ENCODE data around the gene PLA2G12A.

GRCh38 chr4:109672169-109672930, 57.5 kb downstream of the PLA2G12A start:
- no peak for TF ChIP-seq EZH2phosphoT487 (conservative IDR thresholded peaks at IDR 0.05; ENCODE audit: low read length)
- TF ChIP-seq, protein P1, sequence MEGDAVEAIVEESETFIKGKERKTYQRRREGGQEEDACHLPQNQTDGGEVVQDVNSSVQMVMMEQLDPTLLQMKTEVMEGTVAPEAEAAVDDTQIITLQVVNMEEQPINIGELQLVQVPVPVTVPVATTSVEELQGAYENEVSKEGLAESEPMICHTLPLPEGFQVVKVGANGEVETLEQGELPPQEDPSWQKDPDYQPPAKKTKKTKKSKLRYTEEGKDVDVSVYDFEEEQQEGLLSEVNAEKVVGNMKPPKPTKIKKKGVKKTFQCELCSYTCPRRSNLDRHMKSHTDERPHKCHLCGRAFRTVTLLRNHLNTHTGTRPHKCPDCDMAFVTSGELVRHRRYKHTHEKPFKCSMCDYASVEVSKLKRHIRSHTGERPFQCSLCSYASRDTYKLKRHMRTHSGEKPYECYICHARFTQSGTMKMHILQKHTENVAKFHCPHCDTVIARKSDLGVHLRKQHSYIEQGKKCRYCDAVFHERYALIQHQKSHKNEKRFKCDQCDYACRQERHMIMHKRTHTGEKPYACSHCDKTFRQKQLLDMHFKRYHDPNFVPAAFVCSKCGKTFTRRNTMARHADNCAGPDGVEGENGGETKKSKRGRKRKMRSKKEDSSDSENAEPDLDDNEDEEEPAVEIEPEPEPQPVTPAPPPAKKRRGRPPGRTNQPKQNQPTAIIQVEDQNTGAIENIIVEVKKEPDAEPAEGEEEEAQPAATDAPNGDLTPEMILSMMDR (IDR thresholded peaks at IDR 0.05; ENCODE audit: insufficient read depth, low read length, poor library complexity, severe bottlenecking) = no peak

Data from SU-DHL-6 (cell line).